ENCODE measurements around the gene AGK.
"Not testable (repeated sequence)": the region's sequence is repeated elsewhere in the genome, so short reads cannot be mapped to it uniquely, and the experiment has no call there.

AGK gene

GRCh38 chr7:141689072-141689825 lies 138.0 kb downstream of the AGK start:
- H3K9me3 Mint-ChIP-seq, H3K27me3 Mint-ChIP-seq, H3K27ac Mint-ChIP-seq, H3K36me3 Mint-ChIP-seq, H3K4me3 Mint-ChIP-seq: not testable (repeated sequence)
- peaks cover 37% of the 10 kb centered on the region for H3K4me1 Mint-ChIP-seq

GRCh38 chr7:141691540-141691939 lies 140.3 kb downstream of the AGK start:
- Mint-ChIP-seq H3K36me3 (peaks cover 5% of the 10 kb centered on the region), H3K4me3 (no peak overlapping the region), H3K27ac (no peak overlapping the region), H3K9me3 (no peaks in the 10 kb centered on the region), H3K27me3 (no peaks in the 10 kb centered on the region), H3K4me1 (peaks cover 59% of the 10 kb centered on the region)

GRCh38 chr7:141691961-141692360 lies 140.8 kb downstream of the AGK start:
- Mint-ChIP-seq H3K4me3 (no peak overlapping the region), H3K4me1 (peaks cover 63% of the 10 kb centered on the region), H3K27ac (peak overlapping the region; percentile 79), H3K27me3 (no peaks in the 10 kb centered on the region), H3K9me3 (no peaks in the 10 kb centered on the region), H3K36me3 (peaks cover 4% of the 10 kb centered on the region)

- Mint-ChIP-seq H3K27me3 (no peaks in the 10 kb centered on the region), H3K27ac (no peak overlapping the region), H3K36me3 (peaks cover 2% of the 10 kb centered on the region), H3K9me3 (no peaks in the 10 kb centered on the region), H3K4me3 (no peak overlapping the region), H3K4me1 (peaks cover 69% of the 10 kb centered on the region)
These were observed 141.9 kb downstream of the AGK start for GRCh38 chr7:141693082-141693481.

GRCh38 chr7:141695803-141696289 lies 144.6 kb downstream of the AGK start:
- H3K4me3 Mint-ChIP-seq, result no peak overlapping the region
- peaks cover 2% of the 10 kb centered on the region for H3K36me3 Mint-ChIP-seq
- no peak overlapping the region for H3K27ac Mint-ChIP-seq
- H3K9me3 Mint-ChIP-seq, result no peaks in the 10 kb centered on the region
- no peaks in the 10 kb centered on the region for H3K27me3 Mint-ChIP-seq
- H3K4me1 Mint-ChIP-seq, result peaks cover 83% of the 10 kb centered on the region

- peaks cover 83% of the 10 kb centered on the region for H3K4me1 Mint-ChIP-seq
- no peaks in the 10 kb centered on the region for H3K27me3 Mint-ChIP-seq
- H3K36me3 Mint-ChIP-seq, result peaks cover 2% of the 10 kb centered on the region
- no peaks in the 10 kb centered on the region for H3K9me3 Mint-ChIP-seq
- H3K4me3 Mint-ChIP-seq, result no peak overlapping the region
- H3K27ac Mint-ChIP-seq, result peak overlapping the region; percentile 27
These were observed 145.1 kb downstream of the AGK start for GRCh38 chr7:141696348-141696747.

GRCh38 chr7:141697211-141697871 lies 146.1 kb downstream of the AGK start:
- Mint-ChIP-seq H3K9me3 (no peaks in the 10 kb centered on the region), H3K36me3 (peaks cover 2% of the 10 kb centered on the region), H3K27ac (no peak overlapping the region), H3K4me3 (no peak overlapping the region), H3K4me1 (peaks cover 79% of the 10 kb centered on the region), H3K27me3 (no peaks in the 10 kb centered on the region)

- H3K4me3 Mint-ChIP-seq, result peak overlapping the region; percentile 34
- H3K9me3 Mint-ChIP-seq, result no peaks in the 10 kb centered on the region
- no peaks in the 10 kb centered on the region for H3K27me3 Mint-ChIP-seq
- H3K36me3 Mint-ChIP-seq, result peaks cover 2% of the 10 kb centered on the region
- peaks cover 78% of the 10 kb centered on the region for H3K4me1 Mint-ChIP-seq
- no peak overlapping the region for H3K27ac Mint-ChIP-seq
These were observed 147.2 kb downstream of the AGK start for GRCh38 chr7:141698247-141699015.

- Mint-ChIP-seq H3K27me3 (no peaks in the 10 kb centered on the region), H3K4me3 (peak overlapping the region; percentile 84), H3K27ac (no peak overlapping the region), H3K9me3 (no peaks in the 10 kb centered on the region), H3K36me3 (peaks cover 2% of the 10 kb centered on the region), H3K4me1 (peaks cover 68% of the 10 kb centered on the region)
These were observed 148.7 kb downstream of the AGK start for GRCh38 chr7:141699860-141700259.

GRCh38 chr7:141700296-141700847 lies 149.2 kb downstream of the AGK start:
- peak overlapping the region; percentile 73 for H3K27ac Mint-ChIP-seq
- H3K27me3 Mint-ChIP-seq, result no peaks in the 10 kb centered on the region
- H3K4me1 Mint-ChIP-seq, result peaks cover 63% of the 10 kb centered on the region
- H3K4me3 Mint-ChIP-seq, result peak overlapping the region; percentile 84
- peaks cover 2% of the 10 kb centered on the region for H3K36me3 Mint-ChIP-seq
- H3K9me3 Mint-ChIP-seq, result no peaks in the 10 kb centered on the region

- Mint-ChIP-seq H3K4me1 (peaks cover 57% of the 10 kb centered on the region), H3K36me3 (no peaks in the 10 kb centered on the region), H3K27ac (peak overlapping the region; percentile 73), H3K27me3 (no peaks in the 10 kb centered on the region), H3K4me3 (peak overlapping the region; percentile 84), H3K9me3 (no peaks in the 10 kb centered on the region)
These were observed 149.7 kb downstream of the AGK start for GRCh38 chr7:141700848-141701371.

- peak overlapping the region; percentile 75 for H3K27ac Mint-ChIP-seq
- peaks cover 51% of the 10 kb centered on the region for H3K4me1 Mint-ChIP-seq
- H3K27me3 Mint-ChIP-seq, result no peaks in the 10 kb centered on the region
These were observed 150.4 kb downstream of the AGK start for GRCh38 chr7:141701489-141702046.

GRCh38 chr7:141702047-141702567 lies 150.9 kb downstream of the AGK start, which contains the start of gene DENND11:
TSS of gene DENND11 (minus strand) at chr7:141702166. CDS start at chr7:141702153, 13 bp downstream.
- H3K36me3 Mint-ChIP-seq, result no peaks in the 10 kb centered on the region
- H3K27ac Mint-ChIP-seq, result peak within 1 kb of the TSS; percentile 75
- no peaks in the 10 kb centered on the region for H3K9me3 Mint-ChIP-seq
- H3K4me3 Mint-ChIP-seq, result peak within 1 kb of the TSS; percentile 84
- peaks cover 45% of the 10 kb centered on the region for H3K4me1 Mint-ChIP-seq
- H3K27me3 Mint-ChIP-seq, result no peaks in the 10 kb centered on the region

More at GRCh38 chr7:141701489-141702046, 150.4 kb downstream of the AGK start:
- H3K4me3 Mint-ChIP-seq, result peak overlapping the region; percentile 84
- no peaks in the 10 kb centered on the region for H3K36me3 Mint-ChIP-seq
- H3K9me3 Mint-ChIP-seq, result no peaks in the 10 kb centered on the region

GRCh38 chr7:141702892-141703291 lies 151.7 kb downstream of the AGK start:
- Mint-ChIP-seq H3K27me3 (no peaks in the 10 kb centered on the region), H3K36me3 (no peaks in the 10 kb centered on the region), H3K4me1 (peaks cover 38% of the 10 kb centered on the region), H3K9me3 (no peaks in the 10 kb centered on the region), H3K4me3 (peak overlapping the region; percentile 82), H3K27ac (no peak overlapping the region)

- Mint-ChIP-seq H3K27me3 (no peaks in the 10 kb centered on the region), H3K4me1 (peaks cover 25% of the 10 kb centered on the region), H3K36me3 (no peaks in the 10 kb centered on the region), H3K9me3 (no peaks in the 10 kb centered on the region), H3K4me3 (no peak overlapping the region), H3K27ac (no peak overlapping the region)
These were observed 152.9 kb downstream of the AGK start for GRCh38 chr7:141704112-141704511.

All from activated naive CD4-positive, alpha-beta T cell treated with anti-CD3 and anti-CD28 coated beads, Interleukin-2, amount 50 U/mL, for 24 hours (primary cell).